Smooth muscle cell (in vitro differentiated cells): ENCODE results near the gene DRG2. TPM values are rescaled to one million over a fixed set of nuclear protein-coding genes. Genes with fewer than 3 reads are reported as not detected.
A peak's percentile ranks its signal among the peaks of the same experiment; 100 is the strongest.

Experiments
- DNase-seq: peaks from one replicate; lab custom pipeline; 2025; ENCODE audit not compliant: unreplicated experiment; lab: John Stamatoyannopoulos, UW
- H2AFZ ChIP-seq: fragments of 200-600 bp; sonication (generic); 2 replicates; pipeline ENCODE4 v1.6.0; 2016; ENCODE audit warnings: antibody characterized with exemption, low read depth, mild to moderate bottlenecking
- H3F3A ChIP-seq: fragments of 200-600 bp; sonication (generic); 2 replicates; pipeline ENCODE4 v1.6.0; 2017; ENCODE audit warnings: antibody characterized with exemption, low read depth
- H3K27ac ChIP-seq: fragments of 200-600 bp; sonication (generic); 2 replicates; pipeline ENCODE4 v1.5.1; 2016; ENCODE audit warnings: low read depth, mild to moderate bottlenecking
- H3K27me3 ChIP-seq: fragments of 200-600 bp; sonication (generic); 2 replicates; pipeline ENCODE4 v1.6.1; 2016; ENCODE audit warnings: low read depth, mild to moderate bottlenecking
- H3K36me3 ChIP-seq: fragments of 200-600 bp; sonication (generic); 2 replicates; pipeline ENCODE4 v1.5.1; 2016; ENCODE audit warnings: low read depth
- H3K4me1 ChIP-seq: fragments of 200-600 bp; sonication (generic); 2 replicates; pipeline ENCODE4 v1.5.1; 2016; ENCODE audit warnings: low read depth
- H3K4me2 ChIP-seq: fragments of 200-600 bp; sonication (generic); 2 replicates; pipeline ENCODE4 v1.6.0; 2016; ENCODE audit warnings: mild to moderate bottlenecking
- H3K4me3 ChIP-seq: fragments of 200-600 bp; sonication (generic); 2 replicates; pipeline ENCODE4 v1.5.1; 2016; ENCODE audit warnings: mild to moderate bottlenecking
- H3K79me2 ChIP-seq: fragments of 200-600 bp; sonication (generic); 2 replicates; pipeline ENCODE4 v1.6.0; 2016; ENCODE audit warnings: low read depth, mild to moderate bottlenecking
- H3K9ac ChIP-seq: fragments of 200-600 bp; sonication (generic); 2 replicates; pipeline ENCODE4 v1.6.0; 2016; ENCODE audit warnings: low read depth
- H3K9me3 ChIP-seq: fragments of 200-600 bp; sonication (generic); replicated peaks from 2 replicates; pipeline ENCODE4 v1.5.1; 2016; ENCODE audit warnings: low read depth
- H4K20me1 ChIP-seq: fragments of 200-600 bp; sonication (generic); 2 replicates; pipeline ENCODE4 v1.6.0; 2016; ENCODE audit warnings: low read depth
- CTCF ChIP-seq: fragments of 200-600 bp; sonication (generic); IDR thresholded peaks from 2 replicates; pipeline ENCODE4 v1.5.1; 2017; ENCODE audit warnings: borderline replicate concordance, mild to moderate bottlenecking, antibody characterized with exemption; ENCODE audit not compliant: insufficient read depth, poor library complexity, severe bottlenecking
- WGBS: methylation state at CpG from one replicate; pipeline ENCODE4 v1.1.7; 2016; ENCODE audit warnings: low lambda C conversion rate; 5-methylcytosine and 5-hydroxymethylcytosine counted together
- polyA plus RNA-seq: library from polyadenylated mRNA; unstranded; fragments of >200 nt; fragmentation: Nextera tagmentation; extraction: Ambion mirVana; gene quantifications from 2 replicates; pipeline ENCODE4 v1.2.1, GENCODE V29; 2016
- total RNA-seq: library from RNA; depleted of rRNA; stranded (reverse); fragments of >200 nt; gene quantifications from 2 replicates; pipeline ENCODE4 v1.2.3, GENCODE V29; 2014

DRG2 gene
- total and polyA plus RNA-seq, 2 experiments from 2014 or later: 24.5 to 36.6 TPM

GRCh38 chr17:18039535-18040260 lies 48.0 kb upstream of the DRG2 start:
- Histone ChIP-seq H3K9ac (peak overlapping the region; percentile 81), H4K20me1 (peaks cover 22% of the 10 kb centered on the region), H2AFZ (peak overlapping the region; percentile 97), H3F3A (no peaks in the 10 kb centered on the region), H3K27me3 (no peaks in the 10 kb centered on the region), H3K79me2 (peaks cover 60% of the 10 kb centered on the region), H3K9me3 (no peaks in the 10 kb centered on the region), H3K27ac (no peak overlapping the region), H3K36me3 (no peaks in the 10 kb centered on the region), H3K4me1 (peaks cover 14% of the 10 kb centered on the region), H3K4me3 (peak overlapping the region; percentile 84), H3K4me2 (peak overlapping the region; percentile 95)
- 1% methylated on average over 50 of the region's 81 CpGs for WGBS
- TF ChIP-seq CTCF: no peak
- peak; percentile 42 for DNase-seq

GRCh38 chr17:18040261-18040858 lies 47.4 kb upstream of the DRG2 start:
- no peak overlapping the region for H3K27ac ChIP-seq

GRCh38 chr17:18041776-18042175 lies 46.0 kb upstream of the DRG2 start:
- no peak overlapping the region for H3K4me2 ChIP-seq
- H2AFZ ChIP-seq: no peak overlapping the region
- no peaks in the 10 kb centered on the region for H3F3A ChIP-seq
- H3K27ac ChIP-seq: peak overlapping the region; percentile 34
- H3K9ac ChIP-seq: peak overlapping the region; percentile 53
- no peak for TF ChIP-seq CTCF
- H3K36me3 ChIP-seq: no peaks in the 10 kb centered on the region
- no peak overlapping the region for H3K4me3 ChIP-seq
- peaks cover 57% of the 10 kb centered on the region for H3K79me2 ChIP-seq
- DNase-seq: no peak
- H3K27me3 ChIP-seq: no peaks in the 10 kb centered on the region
- H3K4me1 ChIP-seq: peaks cover 14% of the 10 kb centered on the region
- H4K20me1 ChIP-seq: peaks cover 26% of the 10 kb centered on the region
- H3K9me3 ChIP-seq: no peaks in the 10 kb centered on the region
- WGBS: 58% methylated on average over 1 of the region's 1 CpG

More at GRCh38 chr17:18040261-18040858, 47.4 kb upstream of the DRG2 start:
- no peak for TF ChIP-seq CTCF
- Histone ChIP-seq H3K9ac (peak overlapping the region; percentile 81), H3K79me2 (peaks cover 60% of the 10 kb centered on the region), H3K36me3 (no peaks in the 10 kb centered on the region), H3K27me3 (no peaks in the 10 kb centered on the region), H2AFZ (peak overlapping the region; percentile 97), H3K4me3 (peak overlapping the region; percentile 84), H3K9me3 (no peaks in the 10 kb centered on the region), H4K20me1 (peaks cover 26% of the 10 kb centered on the region), H3K4me1 (peaks cover 14% of the 10 kb centered on the region), H3F3A (no peaks in the 10 kb centered on the region), H3K4me2 (peak overlapping the region; percentile 95)
- no peak for DNase-seq
- 44% methylated on average over 6 of the region's 6 CpGs for WGBS

- Histone ChIP-seq H2AFZ (no peak overlapping the region), H3K36me3 (no peaks in the 10 kb centered on the region), H3K27ac (no peak overlapping the region), H4K20me1 (peaks cover 26% of the 10 kb centered on the region), H3K27me3 (no peaks in the 10 kb centered on the region), H3K9ac (no peak overlapping the region), H3K9me3 (no peaks in the 10 kb centered on the region), H3K4me3 (no peak overlapping the region), H3K4me2 (no peak overlapping the region), H3K4me1 (peaks cover 14% of the 10 kb centered on the region), H3K79me2 (peaks cover 45% of the 10 kb centered on the region), H3F3A (no peaks in the 10 kb centered on the region)
- no peak for TF ChIP-seq CTCF
- DNase-seq: no peak
- 89% methylated on average over 8 of the region's 8 CpGs for WGBS
These were observed 44.8 kb upstream of the DRG2 start for GRCh38 chr17:18042983-18043382.
